Measurements from ENCODE around the gene C8G.

Gene C8G

DNA sequence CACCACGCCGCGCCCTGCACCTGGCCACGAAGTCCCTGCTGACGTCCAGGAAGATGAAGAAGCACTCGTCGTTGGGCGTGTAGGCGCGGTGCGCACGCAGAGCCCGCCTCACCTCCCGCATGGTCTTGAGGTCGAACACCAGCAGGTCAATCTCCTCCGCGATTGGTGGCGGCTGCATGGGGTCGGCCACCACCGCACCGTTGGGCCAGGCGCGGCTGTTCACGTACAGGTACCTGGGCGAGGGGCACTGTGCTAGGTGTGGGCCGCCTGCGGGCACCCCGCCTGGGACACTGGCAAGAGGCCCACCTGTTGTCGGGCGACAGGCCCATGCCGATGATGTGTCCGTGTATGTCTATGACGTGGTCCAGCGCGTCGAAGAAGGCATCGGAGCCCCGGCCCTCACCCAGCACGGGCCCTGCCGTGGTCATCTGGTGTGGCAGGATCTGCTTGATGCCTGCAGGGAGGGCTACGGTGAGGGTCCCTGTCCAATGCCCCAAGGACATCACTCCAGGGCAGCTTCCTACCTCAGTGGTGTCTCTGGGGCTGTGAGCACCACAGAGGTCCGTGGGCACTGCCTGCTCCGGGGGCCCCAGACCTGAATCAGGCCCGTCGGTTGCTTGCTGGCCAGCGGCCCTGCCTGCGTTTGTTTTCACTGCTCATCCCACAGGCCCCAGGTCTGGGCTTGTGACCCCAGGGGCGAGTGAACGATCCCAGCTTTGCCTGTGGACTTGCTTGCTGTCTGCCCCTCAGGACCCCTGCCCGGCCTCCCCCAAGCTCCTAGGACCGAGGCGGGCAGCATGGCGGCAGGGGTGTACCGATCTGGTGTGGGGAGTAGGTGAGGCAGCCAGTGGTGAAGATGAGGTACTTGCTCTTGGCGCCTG is 3.6 kb upstream of the C8G start:
- no peak for DNase-seq (ENCODE audit: low spot score)

DNA sequence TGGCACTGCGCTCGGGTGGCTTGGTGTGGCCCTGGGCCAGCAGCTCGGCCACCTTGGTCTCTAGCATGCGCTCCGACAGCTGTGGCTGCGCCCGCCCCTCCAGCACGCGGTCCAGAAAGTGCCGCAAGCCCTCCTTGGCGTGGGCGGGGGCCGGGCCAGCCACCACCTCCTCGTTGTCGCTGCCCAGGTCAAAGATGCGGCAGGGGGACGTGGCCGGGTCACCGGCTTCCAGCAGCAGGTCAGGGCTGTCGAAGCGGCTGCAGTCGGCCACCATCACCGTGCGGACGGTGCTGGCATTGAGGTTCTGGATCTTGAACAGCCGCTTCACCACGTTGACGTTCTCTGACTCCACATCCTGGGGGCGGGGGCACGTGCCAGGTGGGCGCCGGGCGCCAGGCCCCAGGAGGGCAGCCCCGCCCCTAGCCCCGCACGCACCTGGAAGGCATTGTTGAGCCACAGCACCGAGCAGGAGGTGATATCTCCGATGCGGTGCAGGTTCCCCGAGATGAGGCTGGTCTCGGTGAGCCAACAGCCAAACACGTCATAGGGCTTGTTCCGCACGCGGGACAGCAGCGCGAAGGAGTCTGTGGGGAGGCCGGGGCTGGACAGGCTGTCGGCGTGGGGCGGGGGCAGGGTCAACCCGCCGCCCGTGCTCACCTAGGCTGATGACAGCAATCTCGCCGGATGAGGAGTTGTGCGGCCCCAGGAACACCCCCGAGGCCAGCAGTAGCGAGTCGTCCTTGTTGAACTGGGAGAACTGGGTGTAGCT is 2.7 kb upstream of the C8G start:
- no peak for DNase-seq (ENCODE audit: low spot score)

DNA sequence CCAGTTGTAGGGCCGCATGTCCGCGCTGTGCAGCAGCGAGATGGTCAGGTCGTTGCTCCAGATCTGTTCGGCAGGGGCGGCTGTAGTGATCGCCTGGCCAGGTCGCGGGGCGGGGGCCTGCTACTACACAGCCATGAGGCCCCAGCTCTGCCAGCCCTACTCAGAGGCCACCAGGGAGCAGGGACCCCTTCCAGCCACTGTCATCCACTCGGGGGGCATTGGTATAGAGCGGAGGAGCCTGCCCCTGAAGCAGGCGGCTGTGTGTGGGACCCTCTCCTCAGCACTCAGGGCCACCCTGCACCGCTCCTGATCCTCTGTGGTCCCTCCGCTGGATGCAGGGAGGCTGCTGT is 2.2 kb upstream of the C8G start:
- no peak for DNase-seq (ENCODE audit: low spot score)

DNA sequence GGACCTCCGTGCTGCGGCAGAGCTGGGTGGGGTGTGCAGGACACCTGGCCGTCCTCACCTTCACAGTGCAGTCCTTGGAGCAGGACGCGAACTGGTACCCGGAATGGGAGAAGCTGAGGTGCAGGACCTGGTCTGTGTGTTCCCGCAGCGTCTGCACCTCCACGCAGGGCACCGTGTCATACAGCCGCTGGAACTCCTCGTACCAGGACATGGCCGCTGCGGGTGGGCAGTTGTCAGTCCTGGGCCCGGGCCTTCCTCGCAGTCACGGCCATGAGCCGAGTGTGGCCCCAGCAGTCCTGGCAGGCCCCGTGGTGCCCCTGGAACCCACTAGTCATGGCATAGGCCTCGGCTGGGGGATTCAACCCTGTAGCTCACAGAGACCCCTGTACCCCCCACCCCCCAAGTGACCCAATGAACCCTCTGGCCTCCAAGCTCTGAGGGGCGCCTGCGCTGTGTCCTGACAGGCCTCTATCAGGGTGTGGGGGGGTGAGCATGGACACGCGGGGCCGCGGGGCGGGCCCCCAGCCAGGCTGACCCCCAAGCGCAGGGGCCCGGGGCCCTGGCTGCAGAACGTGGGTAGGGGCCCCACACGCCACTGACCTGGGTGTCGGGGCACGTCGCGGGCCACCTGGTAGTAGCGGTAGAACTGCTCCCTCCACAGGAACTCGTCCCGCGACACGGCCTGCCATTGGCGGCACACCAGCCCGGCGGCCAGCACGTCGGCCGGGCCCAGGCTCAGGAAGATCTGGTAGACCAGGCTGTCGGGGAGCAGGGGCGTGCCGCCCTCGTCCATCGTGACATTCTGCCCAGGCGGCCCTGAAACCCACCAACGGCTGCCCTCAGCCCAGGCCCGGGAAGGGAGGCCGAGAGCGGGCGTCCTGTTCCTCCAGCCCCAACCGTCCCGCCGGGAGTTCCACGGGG is 1.5 kb upstream of the C8G start:
- DNase-seq (ENCODE audit: low spot score): peak; percentile 27

DNA sequence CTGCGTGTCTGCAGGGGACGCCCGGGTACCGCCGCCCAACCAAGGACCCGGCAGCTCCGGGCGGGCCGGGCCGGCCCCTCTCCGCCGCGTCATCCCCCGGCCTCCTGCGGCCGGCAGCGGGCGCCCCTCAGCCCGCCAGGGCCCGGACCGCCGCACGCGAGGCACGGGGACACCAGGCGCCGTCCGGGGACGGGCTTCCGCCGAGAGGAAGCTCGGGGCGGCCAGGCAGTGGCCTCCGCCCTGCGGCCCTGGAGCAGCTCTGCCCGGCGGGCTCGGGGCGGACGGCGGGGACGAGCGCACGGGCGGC is 878 bp upstream of the C8G start:
- DNase-seq (ENCODE audit: low spot score): peak; percentile 69

DNA sequence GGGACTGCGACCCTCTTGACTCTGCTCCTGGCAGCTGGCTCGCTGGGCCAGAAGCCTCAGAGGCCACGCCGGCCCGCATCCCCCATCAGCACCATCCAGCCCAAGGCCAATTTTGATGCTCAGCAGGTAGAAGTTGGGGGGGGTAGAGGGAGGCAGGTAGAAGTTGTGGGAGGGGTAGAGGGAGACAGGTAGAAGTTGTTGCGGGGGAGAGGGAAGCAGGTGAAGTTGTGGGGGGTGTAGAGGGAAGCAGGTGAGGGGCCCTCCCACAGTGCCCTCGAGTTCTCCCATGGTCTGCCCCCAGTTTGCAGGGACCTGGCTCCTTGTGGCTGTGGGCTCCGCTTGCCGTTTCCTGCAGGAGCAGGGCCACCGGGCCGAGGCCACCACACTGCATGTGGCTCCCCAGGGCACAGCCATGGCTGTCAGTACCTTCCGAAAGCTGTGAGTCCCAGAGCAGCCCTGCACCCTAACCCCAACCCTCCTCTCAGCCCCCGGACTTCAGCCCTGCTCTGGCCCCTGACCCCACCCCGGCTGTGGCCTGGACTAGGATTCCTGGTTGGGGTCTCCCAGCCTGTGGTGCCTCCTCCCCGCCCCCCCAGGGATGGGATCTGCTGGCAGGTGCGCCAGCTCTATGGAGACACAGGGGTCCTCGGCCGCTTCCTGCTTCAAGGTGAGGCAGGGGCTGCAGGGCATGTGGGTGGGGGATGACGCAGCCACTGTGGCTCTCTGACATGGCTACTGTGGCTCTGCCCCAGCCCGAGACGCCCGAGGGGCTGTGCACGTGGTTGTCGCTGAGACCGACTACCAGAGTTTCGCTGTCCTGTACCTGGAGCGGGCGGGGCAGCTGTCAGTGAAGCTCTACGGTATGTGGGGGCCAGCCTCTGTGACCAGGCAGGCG is 537 bp downstream of the C8G start:
- DNase-seq (ENCODE audit: low spot score): no peak

DNA sequence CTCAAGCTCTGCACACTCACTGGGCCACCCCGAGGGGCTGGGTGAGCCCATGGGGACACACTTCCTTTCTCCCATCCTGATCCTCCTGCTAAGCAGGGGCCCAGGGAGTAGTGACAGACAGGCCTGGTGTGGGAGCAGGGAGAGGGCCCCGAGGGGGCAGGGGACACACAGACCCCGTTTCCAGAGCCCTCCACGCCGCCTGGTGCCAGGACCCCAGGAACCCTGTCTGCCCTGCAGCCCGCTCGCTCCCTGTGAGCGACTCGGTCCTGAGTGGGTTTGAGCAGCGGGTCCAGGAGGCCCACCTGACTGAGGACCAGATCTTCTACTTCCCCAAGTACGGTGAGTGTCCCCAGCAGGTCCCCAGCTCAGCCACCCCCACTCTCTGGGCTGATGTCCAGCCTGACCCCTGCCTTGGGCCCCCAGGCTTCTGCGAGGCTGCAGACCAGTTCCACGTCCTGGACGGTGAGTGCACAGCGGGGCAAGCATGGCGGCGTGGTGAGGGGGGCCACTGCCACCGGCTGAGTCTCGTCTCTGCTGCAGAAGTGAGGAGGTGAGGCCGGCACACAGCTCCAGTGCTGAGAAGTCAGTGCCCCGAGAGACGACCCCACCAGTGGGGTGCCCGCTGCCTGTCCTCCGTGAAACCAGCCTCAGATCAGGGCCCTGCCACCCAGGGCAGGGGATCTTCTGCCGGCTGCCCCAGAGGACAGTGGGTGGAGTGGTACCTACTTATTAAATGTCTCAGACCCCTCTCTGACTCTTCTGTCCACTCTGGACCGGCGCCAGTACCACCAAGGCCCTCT is 1.4 kb downstream of the C8G start:
- DNase-seq (ENCODE audit: low spot score): no peak

DNA sequence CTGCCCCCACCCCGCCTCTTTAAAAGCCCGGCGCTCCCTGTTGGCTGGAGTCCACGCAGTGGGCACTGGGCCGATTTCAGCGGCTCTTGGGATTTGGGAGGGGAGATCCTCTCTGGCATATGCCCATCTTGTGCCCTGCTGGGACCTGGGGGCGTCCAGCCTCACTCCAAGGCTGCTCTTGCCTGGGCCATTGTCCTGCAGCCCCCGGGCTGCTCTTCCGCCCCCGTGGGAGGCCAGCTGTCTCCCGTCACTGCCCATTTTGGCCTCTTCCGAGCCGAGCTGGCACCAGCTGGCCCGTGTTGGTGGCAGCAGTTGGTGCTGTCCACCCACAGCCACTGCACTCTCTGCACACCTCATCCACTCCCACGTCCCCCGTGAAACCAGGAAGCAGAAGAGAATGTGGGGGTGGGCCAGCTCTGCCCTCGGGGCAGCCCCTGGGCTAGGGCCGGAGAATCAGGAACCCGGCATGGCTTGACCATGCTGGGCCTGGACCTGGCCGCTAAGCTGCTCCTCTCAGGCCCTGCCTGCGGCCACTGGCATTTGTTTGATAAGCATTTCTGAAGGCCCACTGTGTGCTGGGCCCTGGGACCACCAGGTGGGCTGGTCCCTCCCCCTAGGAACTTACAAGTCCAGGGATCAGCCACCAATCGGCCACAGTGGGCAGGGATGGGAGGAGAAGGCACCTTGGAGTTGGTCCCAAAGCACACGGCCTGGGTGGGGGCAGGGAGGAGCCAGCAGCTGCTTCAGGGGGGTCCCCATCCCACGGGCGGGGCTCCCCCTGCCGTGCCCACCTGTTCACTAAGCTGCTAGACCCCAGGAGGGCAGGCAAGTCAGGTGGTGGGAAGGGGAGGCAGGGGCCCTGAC is 2.2 kb downstream of the C8G start:
- no peak for DNase-seq (ENCODE audit: low spot score)

DNA sequence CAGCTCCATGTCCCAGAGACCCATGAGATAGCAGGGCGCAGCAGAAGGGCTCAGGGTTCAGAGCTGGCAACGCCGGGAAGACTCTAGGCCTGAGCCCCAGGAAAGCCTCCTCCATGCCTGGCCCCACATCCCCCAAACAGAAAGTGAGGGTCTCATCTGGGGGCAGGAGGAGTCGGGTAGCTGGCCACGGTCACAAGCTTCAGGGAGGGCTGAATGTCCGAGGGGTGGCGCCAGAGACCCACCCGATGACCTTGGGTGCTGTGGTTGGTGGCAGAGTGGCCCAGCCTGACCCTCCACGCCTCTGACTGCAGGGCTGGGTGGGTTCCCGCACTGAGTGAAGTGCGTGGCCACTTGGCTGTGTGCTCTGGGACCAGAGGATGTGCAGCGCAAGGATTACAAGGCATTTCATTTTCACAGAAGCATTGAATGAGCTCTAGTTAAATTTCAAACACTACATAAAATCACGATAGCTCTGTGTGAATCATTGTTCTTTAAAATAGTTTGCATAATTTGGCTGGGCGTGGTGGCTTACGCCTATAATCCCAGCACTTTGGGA is 3.0 kb downstream of the C8G start:
- peak; percentile 38 for DNase-seq (ENCODE audit: low spot score)

DNA sequence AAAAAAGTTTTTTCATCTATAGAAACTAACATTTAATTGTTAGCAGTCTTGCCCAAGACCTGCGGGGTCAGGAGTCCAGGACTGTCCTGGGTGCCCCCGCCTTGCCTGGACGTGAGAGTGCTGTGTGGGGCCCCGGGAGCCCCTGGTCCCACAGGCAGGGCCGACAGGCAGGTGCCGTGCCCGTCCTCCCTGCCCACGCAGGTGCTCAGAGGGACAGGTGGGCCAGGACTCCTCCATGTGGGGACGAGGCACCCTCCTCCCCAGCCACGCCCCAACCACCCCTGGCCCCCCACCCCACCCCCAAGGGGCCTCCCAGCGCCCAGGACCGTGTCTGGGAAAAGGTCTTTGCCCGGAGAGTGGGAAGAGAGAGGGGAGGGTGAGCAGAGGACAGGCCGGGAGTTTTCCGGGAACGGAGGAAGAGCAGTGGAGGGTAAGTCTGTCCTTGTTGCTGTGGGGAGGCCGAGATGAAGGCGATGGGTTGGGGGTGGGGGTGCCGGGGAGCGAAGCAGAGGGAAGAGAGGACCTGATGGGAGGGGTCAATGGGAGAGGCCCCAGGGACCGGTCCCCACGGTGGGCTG is 4.3 kb downstream of the C8G start:
- no peak for DNase-seq (ENCODE audit: low spot score)

DNA sequence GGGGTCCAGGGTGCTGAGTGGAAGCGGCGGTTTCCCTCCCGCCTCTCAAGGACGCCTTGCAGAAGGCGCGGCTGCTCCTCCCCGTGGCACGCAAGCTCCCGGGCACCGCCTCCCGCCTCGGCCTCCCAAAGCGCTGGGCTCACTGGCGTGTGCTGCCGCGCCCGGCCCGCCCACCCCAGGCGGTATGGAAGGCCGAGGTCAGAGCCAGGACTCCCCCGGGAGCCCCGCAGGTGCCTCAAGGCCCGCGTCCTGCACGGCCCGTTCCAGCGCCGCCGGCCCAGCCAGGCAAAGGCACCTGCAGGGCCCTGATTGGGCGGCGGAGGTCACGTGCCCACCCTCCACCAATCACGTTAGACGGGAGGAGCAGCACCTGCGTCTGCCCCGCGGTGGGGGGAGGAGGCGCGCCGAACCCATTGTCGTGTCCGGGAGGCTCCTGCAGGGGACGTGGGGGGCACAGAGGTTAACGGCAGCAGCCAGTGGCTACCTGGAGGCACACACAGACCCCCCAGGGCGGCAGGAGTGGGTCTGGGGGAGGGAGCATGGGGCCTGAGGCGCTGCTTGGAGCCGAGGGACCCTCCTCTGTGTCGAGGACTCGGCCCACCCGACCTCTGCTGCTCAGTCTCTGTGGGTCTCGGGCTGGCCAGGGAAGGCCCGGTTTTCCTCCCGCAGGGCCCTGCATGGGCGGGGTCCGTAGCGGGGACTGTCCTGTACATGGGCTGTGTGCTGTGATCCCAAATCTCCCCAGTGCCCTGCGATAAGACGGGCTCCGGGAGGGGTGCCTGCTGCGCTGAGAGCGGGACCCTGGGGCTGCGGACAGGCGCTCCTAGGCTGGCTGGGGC is 5.0 kb downstream of the C8G start:
- peak; percentile 51 for DNase-seq (ENCODE audit: low spot score)

DNA sequence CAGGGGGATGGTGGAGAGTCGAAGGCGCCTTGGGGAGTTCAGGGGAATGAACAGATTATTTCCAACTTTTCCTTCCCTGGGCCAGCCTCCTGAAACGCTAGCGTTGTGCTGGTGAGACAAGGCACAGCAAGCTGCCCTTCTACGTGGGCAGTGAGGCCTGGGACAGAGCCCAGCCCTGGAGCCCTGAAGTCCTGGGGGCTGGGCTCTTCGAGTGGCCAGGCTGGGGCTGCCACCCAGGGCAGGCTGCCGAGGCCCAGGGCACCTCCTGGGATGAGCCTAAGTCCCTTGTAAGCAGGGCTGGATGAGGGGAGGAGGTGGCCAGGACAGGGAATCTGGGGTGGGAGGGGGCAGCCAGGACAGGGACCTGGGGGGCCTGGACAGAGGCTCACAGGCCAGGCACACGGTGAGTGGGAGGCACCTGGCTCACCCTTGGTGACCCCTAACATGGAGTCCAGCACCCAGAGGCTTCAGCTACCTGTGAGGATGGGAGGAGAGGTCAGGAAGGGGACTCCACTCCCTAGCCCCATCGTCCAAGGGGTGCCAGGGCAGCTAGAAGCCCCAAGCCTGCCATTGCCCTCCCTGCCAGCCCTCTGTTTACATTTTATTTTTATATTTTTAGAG is 5.7 kb downstream of the C8G start:
- no peak for DNase-seq (ENCODE audit: low spot score)

DNA sequence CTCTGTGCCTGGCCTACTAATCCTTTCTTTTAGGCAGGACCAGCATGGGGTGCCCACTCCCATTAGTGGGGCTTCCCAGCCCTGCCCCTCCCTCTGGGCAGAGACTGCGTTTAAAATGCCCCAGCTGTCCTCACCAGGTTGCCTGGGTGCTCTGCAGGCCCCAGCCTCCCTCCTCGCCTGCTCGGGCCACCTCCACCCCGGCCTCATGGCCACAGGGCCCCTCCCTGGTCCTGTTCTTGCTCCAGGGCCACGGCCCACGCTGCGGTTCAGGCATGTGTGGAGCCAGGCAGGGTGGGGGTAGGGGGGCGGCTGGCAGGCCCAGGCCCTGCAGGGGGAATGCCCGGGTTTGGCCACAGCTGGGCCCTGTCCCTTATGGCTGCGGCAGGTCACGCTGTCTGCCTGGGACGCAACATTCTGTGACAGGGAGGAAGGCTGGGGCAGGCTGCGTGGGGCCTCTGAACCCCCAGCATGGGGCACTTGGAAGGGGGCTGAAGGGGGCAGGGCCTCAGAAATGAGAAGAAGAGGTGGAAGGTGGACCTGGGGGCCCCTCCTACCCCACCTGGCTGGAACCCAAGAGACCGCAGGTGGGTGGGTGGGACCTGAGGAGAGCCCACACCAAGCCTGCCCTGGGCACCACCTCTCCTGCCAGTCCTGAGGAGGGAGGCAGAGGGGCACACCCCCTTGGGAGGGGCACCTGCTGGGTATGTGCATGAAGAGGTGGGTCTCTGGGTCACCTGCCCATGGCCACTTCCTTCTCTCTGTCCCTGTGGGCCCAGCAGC is 6.7 kb downstream of the C8G start, which contains the start of gene LCN12:
Gene LCN12, plus strand, starts transcription at position 733 of the 780 bp plus-strand sequence. CDS start 55 bp downstream, outside the sequence.
- no peak for DNase-seq (ENCODE audit: low spot score)

DNA sequence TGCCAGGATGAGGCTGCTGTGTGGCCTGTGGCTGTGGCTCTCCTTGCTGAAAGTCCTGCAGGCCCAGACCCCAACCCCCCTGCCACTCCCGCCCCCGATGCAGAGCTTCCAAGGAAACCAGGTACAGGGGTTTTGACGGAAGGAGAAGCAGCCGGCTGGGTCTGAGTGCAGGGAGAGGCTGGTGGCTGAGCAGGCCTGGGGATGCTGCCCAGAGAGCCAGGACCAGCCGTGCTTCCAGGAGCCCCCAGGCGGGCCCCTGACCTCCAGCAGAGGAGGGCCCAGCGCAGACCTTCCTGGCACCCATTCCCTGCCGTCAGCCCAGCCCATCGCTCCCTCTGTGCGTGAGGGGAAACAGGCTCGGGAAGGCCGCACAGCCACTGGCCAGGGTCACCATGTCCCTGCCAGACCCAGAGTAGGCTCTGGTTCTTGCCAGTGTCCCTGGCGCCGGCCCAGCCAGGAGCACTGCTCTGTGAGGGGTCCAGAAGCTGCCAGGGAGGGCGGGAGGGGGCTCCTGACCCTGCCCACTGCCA is 7.3 kb downstream of the C8G start:
- no peak for DNase-seq (ENCODE audit: low spot score)

DNA sequence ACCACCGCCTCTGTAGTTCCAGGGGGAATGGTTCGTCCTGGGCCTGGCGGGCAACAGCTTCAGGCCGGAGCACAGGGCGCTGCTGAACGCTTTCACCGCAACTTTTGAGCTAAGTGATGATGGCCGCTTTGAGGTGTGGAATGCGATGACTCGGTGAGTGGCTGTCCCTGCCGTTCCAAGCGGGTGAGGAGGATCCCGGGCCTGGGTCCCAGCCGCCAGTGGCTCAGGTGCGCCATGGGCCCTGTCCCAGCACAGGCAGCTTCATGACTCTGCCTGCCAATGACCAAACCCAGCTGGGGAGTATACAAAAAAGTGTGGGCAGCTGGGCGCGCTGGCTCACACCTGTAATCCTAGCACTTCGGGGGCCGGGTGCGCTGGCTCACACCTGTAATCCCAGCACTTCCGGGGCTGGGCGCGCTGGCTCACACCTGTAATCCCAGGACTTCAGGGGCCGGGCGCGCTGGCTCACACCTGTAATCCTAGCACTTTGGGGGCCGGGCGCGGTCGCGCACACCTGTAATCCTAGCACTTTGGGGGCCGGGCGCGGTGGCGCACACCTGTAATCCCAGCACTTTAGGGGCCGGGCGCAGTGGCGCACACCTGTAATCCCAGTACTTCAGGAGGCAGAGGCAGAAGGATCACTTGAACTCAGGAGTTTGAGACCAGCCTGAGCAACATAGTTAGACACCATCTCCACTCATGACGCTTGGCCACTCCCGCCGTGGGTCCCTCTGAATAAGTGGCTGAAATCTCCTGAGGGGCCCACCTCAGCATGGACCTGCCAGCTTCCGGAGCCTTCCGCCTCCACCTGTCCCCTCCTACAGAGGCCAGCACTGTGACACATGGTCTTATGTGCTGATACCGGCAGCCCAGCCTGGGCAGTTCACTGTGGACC is 8.1 kb downstream of the C8G start:
- DNase-seq (ENCODE audit: low spot score): no peak
